ENCODE results near the gene PROS1. TPM values are rescaled to one million over a fixed set of nuclear protein-coding genes. Genes with fewer than 3 reads are reported as not detected.

Gene PROS1
- polyA plus RNA-seq, 1 of the 3 experiments (the other 2 are of a cell fraction), result 9.1 TPM

DNA sequence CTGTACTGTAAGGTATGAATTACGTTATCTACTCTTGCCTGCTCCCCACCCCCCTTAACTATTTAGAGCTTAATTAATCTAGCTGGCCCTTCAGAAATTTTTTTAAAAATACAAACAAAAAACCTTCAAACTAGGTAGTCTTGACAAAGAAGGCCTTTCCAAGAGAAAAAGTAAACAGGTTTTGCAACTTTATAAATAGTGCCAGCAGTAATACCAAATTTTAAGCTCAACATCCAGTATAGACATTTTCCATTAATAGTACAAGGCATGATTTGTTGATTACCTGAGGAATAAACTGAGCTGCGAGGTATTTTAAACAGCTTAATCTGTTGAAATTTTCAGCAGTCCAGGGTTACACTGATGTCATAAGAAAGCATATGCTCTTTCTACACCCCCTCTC lies 34.6 kb upstream of the PROS1 start:
- Histone ChIP-seq H3K9me2 (no peaks in the 10 kb centered on the region), H3K9ac (no peak overlapping the region), H2AFZ (ENCODE audit: low read depth) (no peak overlapping the region), H3K4me3 (ENCODE audit: low read depth in 2 of 2, low read length in 1 of 2) (no peak overlapping the region), H3K27ac (ENCODE audit: low read depth in 2 of 2, low read length in 1 of 2) (no peak overlapping the region), H3K79me2 (ENCODE audit: insufficient read depth) (0 out of 2 replicates have a peak, but pooled peaks cover 3% of the 10 kb centered on the region), H3K4me2 (no peak overlapping the region), H3K36me3 (replicated peaks in 1 of 2; ENCODE audit: control insufficient read depth in 1 of 2, insufficient read depth in 2 of 2, low read length in 1 of 2) (peaks cover 0 to 2% of the 10 kb centered on the region in 2 experiments), H4K20me1 (ENCODE audit: insufficient read depth) (no peaks in the 10 kb centered on the region), H3F3A (replicated peaks; ENCODE audit: insufficient read depth) (no peaks in the 10 kb centered on the region), H3K9me3 (no peaks in the 10 kb centered on the region), H3K4me1 (ENCODE audit: control insufficient read depth in 1 of 2, insufficient read depth in 2 of 2, low read depth in 1 of 2, low read length in 1 of 2) (peaks cover 0 to 7% of the 10 kb centered on the region in 2 experiments; a peak in 1 of 4 replicates), H3K27me3 (ENCODE audit: insufficient read depth) (no peaks in the 10 kb centered on the region)
- no peak for DNase-seq
- POLR2A ChIA-PET, result no interaction called here
- TF ChIP-seq FOXJ3 (CRISPR knock-in tag; IDR thresholded peaks at IDR 0.05), result no peak
- TF ChIP-seq, protein P1, sequence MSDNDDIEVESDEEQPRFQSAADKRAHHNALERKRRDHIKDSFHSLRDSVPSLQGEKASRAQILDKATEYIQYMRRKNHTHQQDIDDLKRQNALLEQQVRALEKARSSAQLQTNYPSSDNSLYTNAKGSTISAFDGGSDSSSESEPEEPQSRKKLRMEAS (IDR thresholded peaks at IDR 0.05; ENCODE audit: low read depth), result no peak
- no peak for TF ChIP-seq SIN3A (IDR thresholded peaks at IDR 0.05; ENCODE audit: borderline replicate concordance, low read depth, low read length)
- TF ChIP-seq EP300 (IDR thresholded peaks at IDR 0.05; ENCODE audit: borderline replicate concordance in 1 of 2, low read depth in 1 of 2, low read length in 1 of 2), result no peak
- no peak for TF ChIP-seq SMC3 (IDR thresholded peaks at IDR 0.05; ENCODE audit: low read depth, low read length)
- no peak for TF ChIP-seq TCF12 (IDR thresholded peaks at IDR 0.05)
- TF ChIP-seq FOXM1 (IDR thresholded peaks at IDR 0.05; ENCODE audit: low read depth), result no peak
- no peak for TF ChIP-seq ELF1 (IDR thresholded peaks at IDR 0.05)
- TF ChIP-seq, protein P2, sequence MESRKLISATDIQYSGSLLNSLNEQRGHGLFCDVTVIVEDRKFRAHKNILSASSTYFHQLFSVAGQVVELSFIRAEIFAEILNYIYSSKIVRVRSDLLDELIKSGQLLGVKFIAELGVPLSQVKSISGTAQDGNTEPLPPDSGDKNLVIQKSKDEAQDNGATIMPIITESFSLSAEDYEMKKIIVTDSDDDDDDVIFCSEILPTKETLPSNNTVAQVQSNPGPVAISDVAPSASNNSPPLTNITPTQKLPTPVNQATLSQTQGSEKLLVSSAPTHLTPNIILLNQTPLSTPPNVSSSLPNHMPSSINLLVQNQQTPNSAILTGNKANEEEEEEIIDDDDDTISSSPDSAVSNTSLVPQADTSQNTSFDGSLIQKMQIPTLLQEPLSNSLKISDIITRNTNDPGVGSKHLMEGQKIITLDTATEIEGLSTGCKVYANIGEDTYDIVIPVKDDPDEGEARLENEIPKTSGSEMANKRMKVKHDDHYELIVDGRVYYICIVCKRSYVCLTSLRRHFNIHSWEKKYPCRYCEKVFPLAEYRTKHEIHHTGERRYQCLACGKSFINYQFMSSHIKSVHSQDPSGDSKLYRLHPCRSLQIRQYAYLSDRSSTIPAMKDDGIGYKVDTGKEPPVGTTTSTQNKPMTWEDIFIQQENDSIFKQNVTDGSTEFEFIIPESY (IDR thresholded peaks at IDR 0.05; ENCODE audit: borderline replicate concordance, low read depth), result no peak
- no peak for TF ChIP-seq JUND (IDR thresholded peaks at IDR 0.05)
- TF ChIP-seq CHD2 (IDR thresholded peaks at IDR 0.05; ENCODE audit: low read length, partially characterized antibody), result no peak
- no peak for TF ChIP-seq NFIC (IDR thresholded peaks at IDR 0.05; ENCODE audit: borderline replicate concordance)
- 99% methylated on average over 2 of the region's 2 CpGs for WGBS (ENCODE audit: low lambda C conversion rate)
- CTCF ChIA-PET, result interaction anchor here (0.7 to 1.2 kb wide), 6 partner anchors 14 to 168 kb away, joined by 3 to 5 read pairs (median 4); no protein-coding TSS in a partner anchor

DNA sequence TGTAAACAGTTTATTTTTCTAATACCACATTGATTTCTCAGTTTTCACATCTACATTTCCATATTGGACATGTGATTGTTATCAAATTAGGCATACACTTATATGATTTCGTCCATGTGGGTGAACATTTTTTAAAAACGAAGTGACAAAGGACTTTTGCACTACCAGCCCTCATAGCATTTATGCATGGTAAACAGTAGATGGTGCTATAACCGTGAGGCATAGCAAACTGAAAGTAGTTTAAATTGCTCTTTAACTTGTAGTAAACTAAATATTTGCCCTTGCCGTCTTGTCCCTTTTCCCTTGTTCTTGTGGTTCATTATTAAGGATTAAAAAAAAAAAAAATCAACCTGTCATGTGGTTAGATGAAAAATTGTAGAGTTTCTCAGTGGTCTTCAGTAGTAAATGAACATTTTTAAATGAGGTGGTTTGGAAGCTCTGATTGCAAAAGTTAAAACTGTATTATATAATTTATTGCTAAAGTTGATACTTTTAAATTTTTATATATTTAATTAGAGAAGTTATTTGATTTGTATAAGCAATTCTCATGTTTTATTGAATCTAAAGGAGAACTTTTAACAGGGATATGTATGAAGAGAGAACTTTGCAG lies 30.7 kb upstream of the PROS1 start:
- WGBS (ENCODE audit: low lambda C conversion rate), result 4% methylated on average over 4 of the region's 4 CpGs
- peaks cover 0 to 4% of the 10 kb centered on the region in 2 experiments; a peak in 1 of 4 replicates for H3K4me1 ChIP-seq (ENCODE audit: control insufficient read depth in 1 of 2, insufficient read depth in 2 of 2, low read depth in 1 of 2, low read length in 1 of 2)
- no peaks in the 10 kb centered on the region for H3K9me2 ChIP-seq
- no peaks in the 10 kb centered on the region for H3F3A ChIP-seq (replicated peaks; ENCODE audit: insufficient read depth)
- POLR2A ChIA-PET, result no interaction called here
- no peaks in the 10 kb centered on the region for H3K9me3 ChIP-seq
- H3K27me3 ChIP-seq (ENCODE audit: insufficient read depth), result no peaks in the 10 kb centered on the region
- H2AFZ ChIP-seq (ENCODE audit: low read depth), result peak overlapping the region; percentile 85
- peak overlapping the region; percentile 29 to 57; a peak in 2 of 4 replicates for H3K4me3 ChIP-seq (ENCODE audit: low read depth in 2 of 2, low read length in 1 of 2)
- H3K36me3 ChIP-seq (replicated peaks in 1 of 2; ENCODE audit: control insufficient read depth in 1 of 2, insufficient read depth in 2 of 2, low read length in 1 of 2), result peaks cover 2% of the 10 kb centered on the region in 2 experiments
- peak; percentile 44 for DNase-seq
- peak overlapping the region; percentile 69; the same call in 1 of the 2 replicates for H3K4me2 ChIP-seq
- no peaks in the 10 kb centered on the region for H4K20me1 ChIP-seq (ENCODE audit: insufficient read depth)
- 0 out of 2 replicates have a peak, but pooled peaks cover 3% of the 10 kb centered on the region for H3K79me2 ChIP-seq (ENCODE audit: insufficient read depth)
- H3K27ac ChIP-seq (ENCODE audit: low read depth in 2 of 2, low read length in 1 of 2), result peak overlapping the region in 1 of 2 experiments; percentile 16; a peak in 3 of 4 replicates
- CTCF ChIA-PET, result interaction anchor here (0.6 to 3.2 kb wide), 19 partner anchors 11 to 625 kb away, joined by 3 to 28 read pairs (median 4); no protein-coding TSS in a partner anchor
- peak overlapping the region; percentile 57; the same call in 1 of the 2 replicates for H3K9ac ChIP-seq
- TF ChIP-seq TCF12 (IDR thresholded peaks at IDR 0.05) (no peak), FOSL2 (IDR thresholded peaks at IDR 0.05; ENCODE audit: borderline replicate concordance, low read depth) (no peak), EP300 (IDR thresholded peaks at IDR 0.05; ENCODE audit: borderline replicate concordance in 1 of 2, low read depth in 1 of 2, low read length in 1 of 2) (no peak), MEF2A (IDR thresholded peaks at IDR 0.05; ENCODE audit: borderline replicate concordance, low read depth) (no peak), RAD21 (IDR thresholded peaks at IDR 0.05; ENCODE audit: low read length) (peak; percentile 83), YY1 (IDR thresholded peaks at IDR 0.05; ENCODE audit: low read depth) (no peak), GATA2 (CRISPR knock-in tag; IDR thresholded peaks at IDR 0.05) (no peak), FOXM1 (IDR thresholded peaks at IDR 0.05; ENCODE audit: low read depth) (no peak), TEAD4 (IDR thresholded peaks at IDR 0.05; ENCODE audit: borderline replicate concordance, insufficient read depth) (no peak), RFX5 (IDR thresholded peaks at IDR 0.05; ENCODE audit: low read length) (no peak), JUND (IDR thresholded peaks at IDR 0.05) (no peak)
- TF ChIP-seq, protein P3, sequence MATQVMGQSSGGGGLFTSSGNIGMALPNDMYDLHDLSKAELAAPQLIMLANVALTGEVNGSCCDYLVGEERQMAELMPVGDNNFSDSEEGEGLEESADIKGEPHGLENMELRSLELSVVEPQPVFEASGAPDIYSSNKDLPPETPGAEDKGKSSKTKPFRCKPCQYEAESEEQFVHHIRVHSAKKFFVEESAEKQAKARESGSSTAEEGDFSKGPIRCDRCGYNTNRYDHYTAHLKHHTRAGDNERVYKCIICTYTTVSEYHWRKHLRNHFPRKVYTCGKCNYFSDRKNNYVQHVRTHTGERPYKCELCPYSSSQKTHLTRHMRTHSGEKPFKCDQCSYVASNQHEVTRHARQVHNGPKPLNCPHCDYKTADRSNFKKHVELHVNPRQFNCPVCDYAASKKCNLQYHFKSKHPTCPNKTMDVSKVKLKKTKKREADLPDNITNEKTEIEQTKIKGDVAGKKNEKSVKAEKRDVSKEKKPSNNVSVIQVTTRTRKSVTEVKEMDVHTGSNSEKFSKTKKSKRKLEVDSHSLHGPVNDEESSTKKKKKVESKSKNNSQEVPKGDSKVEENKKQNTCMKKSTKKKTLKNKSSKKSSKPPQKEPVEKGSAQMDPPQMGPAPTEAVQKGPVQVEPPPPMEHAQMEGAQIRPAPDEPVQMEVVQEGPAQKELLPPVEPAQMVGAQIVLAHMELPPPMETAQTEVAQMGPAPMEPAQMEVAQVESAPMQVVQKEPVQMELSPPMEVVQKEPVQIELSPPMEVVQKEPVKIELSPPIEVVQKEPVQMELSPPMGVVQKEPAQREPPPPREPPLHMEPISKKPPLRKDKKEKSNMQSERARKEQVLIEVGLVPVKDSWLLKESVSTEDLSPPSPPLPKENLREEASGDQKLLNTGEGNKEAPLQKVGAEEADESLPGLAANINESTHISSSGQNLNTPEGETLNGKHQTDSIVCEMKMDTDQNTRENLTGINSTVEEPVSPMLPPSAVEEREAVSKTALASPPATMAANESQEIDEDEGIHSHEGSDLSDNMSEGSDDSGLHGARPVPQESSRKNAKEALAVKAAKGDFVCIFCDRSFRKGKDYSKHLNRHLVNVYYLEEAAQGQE (IDR thresholded peaks at IDR 0.05; ENCODE audit: low read depth, low read length), result no peak
- TF ChIP-seq, protein P4, sequence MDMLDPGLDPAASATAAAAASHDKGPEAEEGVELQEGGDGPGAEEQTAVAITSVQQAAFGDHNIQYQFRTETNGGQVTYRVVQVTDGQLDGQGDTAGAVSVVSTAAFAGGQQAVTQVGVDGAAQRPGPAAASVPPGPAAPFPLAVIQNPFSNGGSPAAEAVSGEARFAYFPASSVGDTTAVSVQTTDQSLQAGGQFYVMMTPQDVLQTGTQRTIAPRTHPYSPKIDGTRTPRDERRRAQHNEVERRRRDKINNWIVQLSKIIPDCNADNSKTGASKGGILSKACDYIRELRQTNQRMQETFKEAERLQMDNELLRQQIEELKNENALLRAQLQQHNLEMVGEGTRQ (IDR thresholded peaks at IDR 0.05; ENCODE audit: borderline replicate concordance, low read depth, low read length), result no peak
